ENCODE measurements around the gene ADORA2B.

GRCh38 chr17:15973834-15974233 lies 28.9 kb downstream of the ADORA2B start:
- TF ChIP-seq, protein P1, sequence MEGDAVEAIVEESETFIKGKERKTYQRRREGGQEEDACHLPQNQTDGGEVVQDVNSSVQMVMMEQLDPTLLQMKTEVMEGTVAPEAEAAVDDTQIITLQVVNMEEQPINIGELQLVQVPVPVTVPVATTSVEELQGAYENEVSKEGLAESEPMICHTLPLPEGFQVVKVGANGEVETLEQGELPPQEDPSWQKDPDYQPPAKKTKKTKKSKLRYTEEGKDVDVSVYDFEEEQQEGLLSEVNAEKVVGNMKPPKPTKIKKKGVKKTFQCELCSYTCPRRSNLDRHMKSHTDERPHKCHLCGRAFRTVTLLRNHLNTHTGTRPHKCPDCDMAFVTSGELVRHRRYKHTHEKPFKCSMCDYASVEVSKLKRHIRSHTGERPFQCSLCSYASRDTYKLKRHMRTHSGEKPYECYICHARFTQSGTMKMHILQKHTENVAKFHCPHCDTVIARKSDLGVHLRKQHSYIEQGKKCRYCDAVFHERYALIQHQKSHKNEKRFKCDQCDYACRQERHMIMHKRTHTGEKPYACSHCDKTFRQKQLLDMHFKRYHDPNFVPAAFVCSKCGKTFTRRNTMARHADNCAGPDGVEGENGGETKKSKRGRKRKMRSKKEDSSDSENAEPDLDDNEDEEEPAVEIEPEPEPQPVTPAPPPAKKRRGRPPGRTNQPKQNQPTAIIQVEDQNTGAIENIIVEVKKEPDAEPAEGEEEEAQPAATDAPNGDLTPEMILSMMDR (conservative IDR thresholded peaks at IDR 0.05; ENCODE audit: low read depth, low read length) = no peak
- no peak for TF ChIP-seq SMC3 (IDR thresholded peaks at IDR 0.05; ENCODE audit: low read depth, low read length)
- no peak for TF ChIP-seq POLR2A (IDR thresholded peaks at IDR 0.05; ENCODE audit: low read depth, low read length)
- no peak for TF ChIP-seq RAD21 (IDR thresholded peaks at IDR 0.05; ENCODE audit: low read length)
- TF ChIP-seq RCOR1 (IDR thresholded peaks at IDR 0.05; ENCODE audit: insufficient replicate concordance, low read length) = no peak

All from IMR-90 (cell line).